Left cardiac atrium (tissue), 4 donors: ENCODE data around the gene SYNDIG1. TPM values are rescaled to one million over a fixed set of nuclear protein-coding genes. Genes with fewer than 3 reads are reported as not detected.
A peak's percentile ranks its signal among the peaks of the same experiment; 100 is the strongest.

Experiments
- ATAC-seq, 2 donors: fragments of 200-7000 bp; cut with Tn5 transposase; one replicate each; pipeline ENCODE4 v1.9.1; 2020; ENCODE audit warnings: mild to moderate bottlenecking in 2 of 2, moderate library complexity in 2 of 2
- DNase-seq: peaks from one replicate; pipeline ENCODE4 v3.0.0-alpha.2; 2020
- intact Hi-C, 2 donors: fragments of 100-400 bp; cut with DNase I; formaldehyde crosslinking; loops; one replicate each; pipeline versions ENCODE4 v1.14.1 to v1.15.1; 2022 to 2023
- total RNA-seq, 2 donors: library from RNA; stranded (reverse); fragmentation: NEBNext Ultra II Directional; extraction: Animal tissue kit (Norgen Biotek cat#: 25700); gene quantifications; one replicate each; pipeline ENCODE4 v1.2.1, GENCODE V29; 2021
- donor health status: DM: no; HTN: yes; CAD: no.
- donor health status: DM: no; HTN: yes; CAD: no; lungs with severe emphysema.
- donor health status: DM: yes; HTN: yes; CAD: no.
- donor health status: Dilated cardiomyopathy.

Gene SYNDIG1
- total RNA-seq, 2 donors from 2014 or later, result 16.7 to 28.4 TPM

DNA sequence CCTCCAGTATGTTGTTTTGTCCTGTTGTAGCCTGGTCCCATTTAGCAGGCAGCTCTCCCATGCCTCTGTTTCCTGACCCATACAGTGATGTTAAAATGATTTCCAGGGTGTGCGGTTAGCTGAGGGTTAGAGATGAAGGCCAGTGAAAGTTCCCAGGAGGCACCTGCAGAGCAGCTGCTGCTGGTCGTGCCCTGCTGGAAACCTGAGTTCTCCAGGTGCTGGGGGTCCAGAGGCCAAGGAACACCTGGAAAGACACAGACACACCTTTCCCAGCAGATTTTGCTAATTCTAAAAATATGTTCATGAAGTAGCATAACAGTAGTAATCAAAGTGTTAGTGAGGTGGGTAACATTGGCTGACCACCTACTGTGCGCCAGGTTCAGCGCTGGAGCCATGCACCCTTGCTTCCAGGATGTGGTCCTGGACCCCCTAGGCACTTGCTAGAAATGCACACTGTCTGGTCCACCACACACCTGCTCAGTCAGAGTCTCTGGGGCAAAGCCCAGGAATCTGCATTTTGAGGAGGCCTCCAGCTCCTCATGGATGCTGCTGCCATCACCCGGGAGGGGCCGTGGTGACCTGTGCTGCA is 118.7 kb downstream of the SYNDIG1 start:
- intact Hi-C loops, result no loop called here
- ATAC-seq, result no peak
- DNase-seq, result no peak

DNA sequence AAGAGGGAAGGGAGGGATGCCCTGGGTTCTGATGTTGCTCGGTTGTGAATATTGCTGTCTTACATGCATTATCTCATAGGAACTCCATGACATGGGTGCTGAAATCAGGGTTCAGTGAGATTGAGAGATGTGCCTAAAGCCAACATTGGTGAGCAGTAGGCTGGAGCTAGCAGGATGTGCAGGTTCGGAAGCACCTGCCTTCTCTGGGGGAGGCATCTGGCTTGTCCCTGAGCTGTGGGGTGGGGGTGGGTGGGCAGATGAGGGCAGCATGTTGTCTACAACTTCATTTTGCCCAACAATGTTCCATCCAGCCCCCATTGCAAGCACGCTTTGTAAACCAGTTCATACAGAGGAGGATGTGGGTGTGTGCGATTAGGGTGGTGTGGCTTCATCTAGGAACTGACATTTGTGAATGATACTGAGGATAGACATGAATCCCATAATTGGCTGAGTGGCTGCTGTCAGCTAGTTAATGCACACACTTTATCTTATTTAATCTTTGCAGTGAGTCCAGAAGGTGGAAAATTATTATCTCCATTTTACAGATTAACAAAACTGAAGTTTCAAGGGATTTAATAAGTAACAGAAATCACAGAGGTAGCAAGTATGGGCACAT is 119.4 kb downstream of the SYNDIG1 start:
- no peak for DNase-seq
- intact Hi-C loops, result no loop called here
- no peak for ATAC-seq

DNA sequence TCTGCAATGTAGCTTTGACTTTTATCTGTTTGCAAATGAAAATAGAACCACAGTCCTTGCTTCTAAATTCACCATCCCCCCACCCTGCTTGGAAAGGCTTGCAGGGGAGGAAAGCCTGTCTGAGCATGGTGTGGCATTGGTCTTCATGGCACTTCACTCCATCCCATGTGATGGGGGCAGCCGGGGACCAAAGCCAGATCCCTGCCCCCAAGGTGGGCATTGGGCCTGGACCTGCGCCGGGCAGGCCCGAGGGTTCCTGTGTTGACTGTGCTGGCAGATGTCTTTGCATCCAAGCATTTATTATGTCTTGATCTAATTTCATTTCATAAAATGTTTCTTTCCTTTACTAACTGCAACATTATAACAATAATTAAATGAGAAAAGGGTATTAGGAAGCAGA is 120.0 kb downstream of the SYNDIG1 start:
- intact Hi-C loops, result no loop called here
- ATAC-seq (no peak), DNase-seq (no peak)

DNA sequence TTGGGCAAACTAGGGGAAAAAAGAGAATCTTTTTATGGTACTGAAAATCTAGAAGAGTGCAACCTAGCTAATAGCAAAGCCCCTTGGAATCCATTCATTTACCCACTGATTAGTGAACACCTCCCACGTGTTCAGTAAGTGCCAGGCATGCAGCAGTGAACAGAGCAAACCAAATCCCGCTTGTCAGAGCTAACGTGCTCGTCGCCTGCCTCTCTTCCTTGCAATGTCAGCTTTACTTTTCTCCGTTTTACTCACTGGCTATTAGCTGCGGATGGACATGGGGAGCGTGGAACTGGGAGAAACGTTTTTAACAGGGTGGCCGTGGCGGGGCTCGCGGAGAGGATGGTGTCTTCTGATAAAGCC is 120.4 kb downstream of the SYNDIG1 start:
- DNase-seq, result no peak
- no peak for ATAC-seq
- intact Hi-C loops, result no loop called here

DNA sequence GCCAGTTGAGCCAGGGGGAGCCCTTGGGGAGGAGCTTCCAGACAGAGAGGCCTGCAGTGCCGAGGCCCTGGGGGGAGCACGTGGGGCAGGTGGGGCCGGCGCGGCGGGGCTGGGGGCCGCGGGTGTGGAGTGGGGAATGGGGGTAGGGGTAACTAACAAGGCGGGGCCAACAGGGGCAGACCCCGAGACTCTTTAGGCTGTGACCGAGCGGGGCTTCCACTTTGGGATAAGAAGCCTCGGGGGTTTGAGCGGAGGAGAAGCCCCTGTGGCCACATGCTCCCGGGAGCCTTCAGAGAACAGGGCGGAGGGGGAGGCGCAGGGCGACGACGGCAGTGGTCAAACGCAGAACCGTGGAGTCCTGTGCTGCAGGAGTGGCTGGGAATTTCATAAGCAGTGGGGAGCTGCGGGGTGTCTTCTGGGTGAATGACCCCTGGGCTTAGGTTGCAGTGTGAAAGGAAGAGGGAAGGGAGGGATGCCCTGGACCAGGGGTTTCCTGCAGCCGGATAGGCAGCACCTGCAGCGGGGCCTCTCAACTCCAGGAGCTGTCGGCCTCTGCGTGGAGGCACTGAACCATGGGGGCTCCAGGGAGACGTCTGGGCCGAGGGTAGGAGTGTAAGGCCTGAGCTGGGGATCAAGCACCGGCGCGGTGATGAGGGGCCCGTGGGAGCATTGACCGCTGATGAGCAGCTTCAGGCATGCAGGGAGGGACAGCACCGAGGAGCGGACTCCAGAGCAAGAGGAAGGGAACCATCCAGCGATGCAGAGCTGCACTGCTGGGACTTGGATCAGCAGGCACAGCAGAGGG is 121.0 kb downstream of the SYNDIG1 start:
- peak in 1 of 2 donors; percentile 8 for ATAC-seq
- intact Hi-C loops, result no loop called here
- DNase-seq, result no peak

DNA sequence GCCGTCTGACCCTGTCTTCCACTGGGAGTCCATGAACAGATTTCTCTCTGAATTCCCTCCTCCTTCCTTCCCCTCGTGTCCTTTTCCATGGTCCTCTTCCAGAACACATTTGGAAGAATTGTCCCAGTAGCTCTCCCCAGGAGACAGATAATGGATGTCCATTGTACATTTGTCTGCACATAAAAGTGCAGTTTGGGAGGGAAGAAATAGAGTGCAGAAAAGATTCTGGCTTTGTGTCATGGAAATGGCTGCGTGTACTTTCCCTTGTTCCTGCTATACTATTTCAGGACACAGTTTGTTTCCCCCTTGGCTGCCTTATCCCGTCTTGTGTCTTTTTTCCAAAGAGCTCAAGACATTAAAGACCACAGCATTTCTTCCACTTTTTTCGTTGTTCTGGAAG is 127.6 kb downstream of the SYNDIG1 start:
- intact Hi-C loops, result no loop called here
- DNase-seq, result no peak
- no peak for ATAC-seq

DNA sequence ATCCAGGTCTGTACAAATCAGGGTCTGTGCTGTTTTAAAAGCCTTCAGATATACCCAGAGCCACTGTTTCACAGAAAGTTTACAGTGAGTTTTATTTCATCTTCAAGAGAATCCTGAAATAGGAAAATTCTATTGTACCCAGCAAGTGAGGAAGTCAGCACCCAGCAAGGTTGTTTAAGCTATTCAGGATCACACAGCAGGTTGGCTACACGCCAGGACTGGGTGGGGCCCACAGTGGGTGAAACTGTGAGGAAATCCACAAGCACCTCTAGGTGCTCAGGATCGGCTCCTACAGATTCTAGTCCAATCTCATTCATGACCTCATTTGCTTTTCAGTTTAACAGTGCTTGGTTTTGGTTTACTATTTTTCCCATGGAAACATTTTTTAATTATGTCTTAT is 128.9 kb downstream of the SYNDIG1 start:
- ATAC-seq (no peak), DNase-seq (no peak)
- intact Hi-C loops, result no loop called here

DNA sequence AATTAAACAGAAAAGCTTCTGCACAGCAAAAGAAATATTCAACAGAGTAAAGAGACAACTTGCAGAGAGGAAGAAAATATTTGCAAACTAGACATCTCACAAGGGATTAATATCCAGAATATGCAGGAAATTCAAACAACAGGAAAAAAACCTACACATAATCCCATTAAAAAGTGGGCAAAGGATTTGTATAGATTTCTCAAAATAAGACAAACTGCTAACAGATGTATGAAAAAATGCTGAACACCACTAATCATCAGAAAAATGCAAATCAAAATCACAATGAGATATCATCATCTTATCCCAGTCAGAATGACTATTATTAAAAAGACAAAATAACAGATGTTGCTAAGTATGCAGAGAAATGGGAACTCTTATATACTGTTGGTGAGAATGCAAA is 129.6 kb downstream of the SYNDIG1 start:
- intact Hi-C loops, result no loop called here
- no peak for DNase-seq
- no peak for ATAC-seq

DNA sequence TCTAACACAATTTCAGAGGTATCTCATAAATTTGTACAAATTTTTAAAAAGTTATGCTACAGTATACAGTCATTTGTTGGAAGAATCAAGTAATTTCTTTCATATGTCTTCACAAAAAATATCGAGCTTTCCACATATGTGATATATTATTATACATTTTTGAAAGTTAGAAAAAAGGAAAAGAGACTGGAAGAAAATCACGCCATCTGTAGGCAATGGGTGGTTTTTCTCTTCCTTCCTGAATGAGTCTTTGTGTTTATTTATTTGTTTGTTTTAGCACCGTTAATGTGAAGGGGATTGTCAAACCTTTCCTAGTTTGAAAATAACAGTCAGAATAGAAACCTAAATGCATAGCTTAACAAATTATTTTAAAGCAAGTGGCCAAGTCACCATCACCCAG is 130.6 kb downstream of the SYNDIG1 start:
- DNase-seq, result no peak
- no peak for ATAC-seq
- intact Hi-C loops, result no loop called here

DNA sequence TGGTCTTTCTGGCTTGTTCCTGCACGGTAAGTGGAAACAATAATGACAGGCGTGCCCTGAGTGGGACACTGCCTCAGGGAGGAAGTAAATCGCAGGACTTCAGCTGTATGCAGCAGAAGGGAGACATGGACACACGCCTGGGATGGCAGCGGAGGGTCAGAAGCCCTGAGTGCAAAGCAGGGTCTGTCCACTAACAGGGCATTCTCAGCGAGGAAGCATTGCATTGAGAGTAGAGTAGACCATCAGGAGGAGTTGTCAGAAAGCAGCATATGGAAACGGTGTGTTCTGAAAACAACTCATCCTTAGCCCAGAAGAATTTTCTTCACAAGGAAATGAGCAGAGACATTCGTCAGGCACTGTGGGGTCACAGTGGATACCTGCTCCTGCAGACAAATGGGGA is 134.0 kb downstream of the SYNDIG1 start:
- no peak for DNase-seq
- ATAC-seq, result no peak
- intact Hi-C loops, result no loop called here

DNA sequence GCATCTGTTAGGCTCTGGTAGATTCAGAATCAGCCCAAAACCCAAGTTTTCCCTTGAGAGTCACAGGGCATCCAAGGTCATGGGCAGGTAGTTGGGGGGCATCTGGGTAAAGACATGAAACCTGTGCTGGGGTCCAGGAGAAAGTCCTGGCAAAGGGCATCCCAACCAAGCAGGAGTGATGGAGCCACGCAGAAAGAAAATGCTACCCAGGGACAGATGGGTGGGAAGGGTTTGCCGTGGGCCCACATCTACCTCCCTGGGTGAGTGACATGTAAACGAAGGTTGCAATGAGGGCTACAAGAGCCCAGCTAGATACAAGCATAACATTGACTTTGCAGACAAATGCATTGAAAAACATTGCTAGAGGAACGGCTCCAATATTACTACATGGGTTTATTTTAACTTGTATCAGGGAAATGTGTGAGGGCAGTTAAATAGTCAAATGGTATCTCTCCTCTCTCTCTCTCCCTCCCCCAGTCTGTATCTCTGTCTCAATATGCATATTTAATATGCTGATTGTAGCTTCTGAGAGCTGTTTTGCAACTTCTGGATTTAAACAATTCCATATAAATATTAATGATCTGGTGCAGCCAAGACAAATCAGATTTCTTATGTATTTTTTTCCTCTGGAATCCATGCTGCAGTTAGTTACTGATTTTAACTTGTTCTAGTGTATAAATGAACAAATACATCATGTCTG is 135.7 kb downstream of the SYNDIG1 start:
- intact Hi-C loops, result no loop called here
- DNase-seq (no peak), ATAC-seq (no peak)

DNA sequence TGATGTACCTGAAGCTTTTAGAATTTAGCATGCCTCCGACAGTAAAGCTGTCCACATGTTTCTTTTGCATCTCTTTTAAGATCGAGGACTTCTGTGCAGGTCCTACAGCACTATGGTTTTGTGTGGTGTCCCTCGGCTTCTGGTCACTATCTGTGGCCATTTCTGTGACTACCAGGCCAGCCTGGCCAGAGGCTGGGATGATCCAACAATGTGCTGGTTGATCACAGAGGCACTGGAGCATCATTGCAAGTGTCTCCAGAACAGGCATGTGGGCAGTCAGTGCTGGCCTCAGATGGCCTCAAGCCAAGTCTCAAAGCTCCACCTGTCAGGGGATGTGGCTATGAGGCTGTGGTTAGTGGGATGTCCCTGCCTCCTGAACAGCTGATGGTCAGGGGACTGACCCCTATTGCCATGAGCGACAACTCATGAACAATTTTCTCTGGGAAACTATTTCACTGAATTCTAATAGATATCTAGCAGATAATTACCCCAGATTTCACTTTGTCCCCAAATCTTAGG is 136.6 kb downstream of the SYNDIG1 start:
- intact Hi-C loops, result no loop called here
- DNase-seq (no peak), ATAC-seq (no peak)

DNA sequence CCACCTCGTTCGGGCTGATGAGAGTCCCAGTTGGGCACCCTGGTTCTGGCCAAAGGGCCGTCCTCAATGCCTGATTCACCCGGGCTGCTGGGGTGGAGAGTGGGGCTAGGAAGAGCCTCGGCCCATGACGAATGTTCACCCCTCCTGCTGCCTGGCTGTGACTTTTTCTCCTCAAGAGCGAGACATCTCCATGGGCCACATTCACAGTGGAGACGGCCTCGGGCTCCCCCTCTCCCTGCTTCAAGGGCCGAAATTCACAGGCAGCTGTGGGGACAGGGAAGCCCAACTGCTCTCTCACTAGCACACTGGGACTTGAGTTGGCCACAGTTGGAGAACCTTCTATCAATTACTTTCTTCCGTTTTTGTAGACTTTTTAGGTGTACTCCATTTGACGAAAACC is 138.0 kb downstream of the SYNDIG1 start:
- intact Hi-C loops, result no loop called here
- no peak for ATAC-seq
- DNase-seq, result no peak

DNA sequence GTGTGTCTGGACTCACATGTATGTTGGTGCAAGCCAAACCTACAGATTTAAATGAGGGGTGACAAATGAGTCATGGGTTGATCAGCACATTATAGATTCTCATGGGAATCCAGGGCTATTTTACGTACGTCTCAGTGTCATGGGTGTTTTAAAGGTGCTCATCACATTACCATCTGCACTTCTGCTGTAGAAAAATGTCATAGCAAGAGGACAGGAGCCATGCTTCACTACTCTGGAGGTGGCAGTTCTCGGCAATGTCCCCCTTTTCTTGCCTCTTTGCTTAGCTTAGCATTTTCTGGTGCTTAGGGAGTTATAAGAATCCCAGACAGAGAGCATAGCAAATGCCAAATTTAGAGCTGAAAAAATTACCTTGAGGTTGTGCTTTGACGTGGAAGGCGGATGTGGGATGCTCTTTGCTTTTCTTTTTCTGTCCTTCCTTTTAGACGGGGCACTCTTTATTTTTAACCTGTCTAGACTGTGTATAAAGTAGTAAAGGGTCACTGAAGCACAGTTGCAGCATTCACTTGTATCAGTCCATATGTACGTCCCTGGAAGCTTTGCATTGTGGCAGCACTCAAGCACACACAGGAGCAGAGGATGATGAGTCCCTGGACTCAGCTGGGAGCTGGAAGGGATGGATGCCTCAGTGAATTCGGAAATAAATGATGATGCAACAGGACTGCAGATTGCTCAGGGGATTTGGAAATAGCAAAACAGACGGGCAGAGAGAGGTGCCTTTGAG is 139.7 kb downstream of the SYNDIG1 start:
- DNase-seq (no peak), ATAC-seq (no peak)
- intact Hi-C loops, result no loop called here

DNA sequence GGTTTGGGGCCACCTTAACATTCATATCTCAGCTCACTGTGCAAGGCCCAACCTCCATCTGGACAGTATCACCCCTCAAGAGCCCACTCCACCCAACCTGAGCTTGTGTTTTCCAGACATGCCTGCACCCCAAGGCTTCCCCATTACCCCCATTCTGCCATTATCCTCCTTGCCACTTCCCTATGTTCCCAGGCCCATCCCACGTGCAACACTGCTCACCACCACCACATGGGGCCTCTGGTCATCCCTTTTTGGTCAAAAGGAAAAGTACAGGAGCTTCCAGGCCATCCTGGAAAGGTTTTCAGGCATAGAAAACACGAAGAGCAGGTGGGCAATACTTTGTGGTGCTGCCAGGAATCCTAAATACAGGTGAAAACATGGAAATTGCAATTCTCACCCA is 140.3 kb downstream of the SYNDIG1 start:
- ATAC-seq (no peak), DNase-seq (no peak)
- intact Hi-C loops, result loop anchor here in 1 of 2 donors (5.0 to 10.0 kb wide), 2 partner anchors 107 to 145 kb away; partner anchors contain the start of gene SYNDIG1

DNA sequence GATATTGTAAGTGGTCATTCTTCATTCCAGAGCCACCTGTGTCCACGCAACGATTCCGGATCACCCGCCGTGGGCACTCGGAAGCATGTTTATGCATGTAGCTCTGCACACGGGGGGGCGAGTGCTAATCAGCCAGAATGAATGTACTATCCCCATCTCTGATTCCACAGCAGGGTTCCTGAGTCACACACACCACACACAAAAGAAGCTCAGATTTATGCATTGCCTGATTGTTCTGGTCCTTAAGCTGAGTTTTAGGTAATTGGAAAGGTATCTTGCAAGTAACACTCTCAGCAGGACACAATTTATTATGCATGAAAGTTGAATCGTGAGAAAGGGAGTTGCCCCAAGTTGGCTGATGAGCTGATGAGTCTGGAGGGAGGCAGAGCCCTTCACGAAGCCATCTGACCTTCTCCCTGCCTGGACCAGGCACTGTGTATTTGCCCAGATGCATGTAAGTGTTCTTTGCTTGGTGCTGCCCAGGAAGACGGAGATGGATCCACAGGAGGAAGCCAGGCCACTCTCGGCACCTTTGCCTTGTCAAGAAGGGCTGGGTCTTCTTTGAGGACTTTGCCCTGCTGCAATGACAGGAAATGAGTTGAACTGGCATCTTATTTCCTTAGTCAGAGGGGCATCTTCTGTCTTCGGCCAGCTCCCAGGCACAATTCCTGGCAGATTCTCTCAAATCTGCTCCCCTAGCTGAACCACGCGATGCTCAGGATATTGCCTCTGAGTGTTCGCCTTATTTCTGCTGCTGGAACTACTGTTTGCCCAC is 141.1 kb downstream of the SYNDIG1 start:
- no peak for ATAC-seq
- intact Hi-C loops, result loop anchor here in 1 of 2 donors (5.0 to 10.0 kb wide), 2 partner anchors 108 to 146 kb away; partner anchors contain the start of gene SYNDIG1
- DNase-seq, result no peak

DNA sequence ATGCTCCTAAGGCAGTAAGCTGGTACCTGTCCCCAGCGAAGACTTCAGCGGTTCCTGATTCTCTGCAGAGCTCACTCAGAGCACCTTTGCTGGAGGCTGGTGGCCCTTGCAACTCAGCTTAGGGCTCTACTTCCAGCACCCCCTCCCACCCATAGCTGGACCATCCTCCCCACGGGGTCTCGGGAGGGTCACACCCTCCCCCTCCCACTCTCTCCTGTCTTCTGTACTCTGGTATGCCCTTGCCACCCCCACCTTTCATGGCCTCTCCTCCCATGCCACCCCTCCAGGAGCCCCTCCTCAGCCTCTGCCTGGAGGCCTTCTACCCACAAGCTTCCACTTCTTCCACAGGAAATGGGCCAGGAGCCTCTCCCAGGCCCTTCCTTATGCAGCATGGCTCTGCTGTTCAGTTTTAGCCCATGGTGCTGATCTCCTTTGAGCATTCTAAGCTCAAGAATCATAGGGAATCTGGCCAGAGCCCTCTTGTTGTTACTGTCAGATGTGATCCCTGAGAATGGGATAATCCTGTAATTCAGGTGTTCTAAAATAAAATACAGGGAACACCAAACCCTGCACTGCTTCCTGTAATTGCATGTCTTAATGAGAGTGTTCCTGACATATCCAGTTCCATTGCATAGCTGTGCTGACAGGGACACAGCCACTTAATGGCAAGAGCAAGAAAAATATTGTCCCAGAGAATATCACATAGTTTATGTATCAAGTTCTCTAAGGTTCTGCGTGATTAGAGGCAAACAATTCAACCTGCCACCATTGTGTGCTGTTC is 142.1 kb downstream of the SYNDIG1 start:
- intact Hi-C loops, result loop anchor here in 1 of 2 donors (5.0 to 10.0 kb wide), 2 partner anchors 109 to 147 kb away; partner anchors contain the start of gene SYNDIG1
- ATAC-seq (no peak), DNase-seq (no peak)
